NCI-H1436 (cell line): Measurements from ENCODE around the gene PRDM1.

ENCODE experiments used
- DNase-seq: peaks from one replicate; lab custom pipeline; 2025; lab: John Stamatoyannopoulos, UW

PRDM1 gene

GRCh38 chr6:106085984-106086813 lies at the start of gene PRDM1:
TSS of gene PRDM1 (plus strand) at chr6:106086336. CDS start at chr6:106086554, 218 bp downstream.
- peak; percentile 71 for DNase-seq

GRCh38 chr6:106037060-106037459 lies 49.1 kb upstream of the PRDM1 start:
- no peak for DNase-seq

- no peak for DNase-seq
These were observed 46.1 kb upstream of the PRDM1 start for GRCh38 chr6:106039897-106040592.

GRCh38 chr6:106044151-106044550 lies 42.0 kb upstream of the PRDM1 start:
- DNase-seq: no peak

GRCh38 chr6:106045077-106045476 lies 41.1 kb upstream of the PRDM1 start:
- DNase-seq: no peak

- no peak for DNase-seq
These were observed 39.9 kb upstream of the PRDM1 start for GRCh38 chr6:106046116-106046853.

- DNase-seq: no peak
These were observed 39.3 kb upstream of the PRDM1 start for GRCh38 chr6:106046854-106047200.

GRCh38 chr6:106048336-106048735 lies 37.8 kb upstream of the PRDM1 start:
- DNase-seq: no peak

GRCh38 chr6:106050538-106050937 lies 35.6 kb upstream of the PRDM1 start:
- DNase-seq: no peak

GRCh38 chr6:106051226-106051625 lies 34.9 kb upstream of the PRDM1 start:
- DNase-seq: no peak

- no peak for DNase-seq
These were observed 32.5 kb upstream of the PRDM1 start for GRCh38 chr6:106053484-106054205.

- DNase-seq: no peak
These were observed 30.6 kb upstream of the PRDM1 start for GRCh38 chr6:106055489-106055888.

GRCh38 chr6:106056060-106056745 lies 29.9 kb upstream of the PRDM1 start:
- DNase-seq: no peak

- no peak for DNase-seq
These were observed 29.3 kb upstream of the PRDM1 start for GRCh38 chr6:106056746-106057390.

GRCh38 chr6:106059331-106059730 lies 26.8 kb upstream of the PRDM1 start:
- DNase-seq: no peak

GRCh38 chr6:106060167-106060566 lies 26.0 kb upstream of the PRDM1 start:
- no peak for DNase-seq

GRCh38 chr6:106063448-106063850 lies 22.7 kb upstream of the PRDM1 start:
- DNase-seq: no peak

- DNase-seq: no peak
These were observed 22.0 kb upstream of the PRDM1 start for GRCh38 chr6:106064142-106064541.

- no peak for DNase-seq
These were observed 21.4 kb upstream of the PRDM1 start for GRCh38 chr6:106064756-106065155.

- no peak for DNase-seq
These were observed 19.1 kb upstream of the PRDM1 start for GRCh38 chr6:106066989-106067388.

GRCh38 chr6:106069478-106069877 lies 16.7 kb upstream of the PRDM1 start:
- no peak for DNase-seq
